HG03378 (cell line): Measurements from ENCODE around the gene OR6J1.
A peak's percentile ranks its signal among the peaks of the same experiment; 100 is the strongest.
"Not testable (repeated sequence)": the region's sequence is repeated elsewhere in the genome, so short reads cannot be mapped to it uniquely, and the experiment has no call there.

Experiments
- ATAC-seq: cut with Tn5 transposase; IDR thresholded peaks from one replicate; pipeline ENCODE4 v1.9.1; 2021; ENCODE audit warnings: mild to moderate bottlenecking, moderate library complexity; ENCODE audit not compliant: unreplicated experiment

Gene OR6J1

DNA sequence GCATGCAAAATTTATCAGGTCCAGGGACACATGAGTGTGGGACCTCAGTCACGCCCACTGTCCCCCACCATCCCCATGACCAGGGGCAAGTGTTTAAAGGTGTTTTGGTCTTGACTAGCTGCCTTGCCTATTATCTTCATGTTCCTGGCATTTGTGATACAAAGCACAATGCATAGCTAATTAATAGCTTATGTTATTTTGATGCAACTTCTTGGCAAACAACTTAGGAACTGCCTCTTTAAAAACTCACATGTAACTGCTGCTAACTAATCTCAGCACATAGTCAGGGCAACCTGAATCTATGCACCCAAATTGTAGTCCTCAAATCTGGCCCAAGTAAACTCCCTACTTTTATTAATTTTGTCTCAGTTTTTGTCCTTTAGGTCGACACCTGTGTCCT lies 7.4 kb upstream of the OR6J1 start:
- ATAC-seq: no peak

- ATAC-seq: no peak
Observed at GRCh38 chr14:22650960-22651521, 6.9 kb upstream of the OR6J1 start.

DNA sequence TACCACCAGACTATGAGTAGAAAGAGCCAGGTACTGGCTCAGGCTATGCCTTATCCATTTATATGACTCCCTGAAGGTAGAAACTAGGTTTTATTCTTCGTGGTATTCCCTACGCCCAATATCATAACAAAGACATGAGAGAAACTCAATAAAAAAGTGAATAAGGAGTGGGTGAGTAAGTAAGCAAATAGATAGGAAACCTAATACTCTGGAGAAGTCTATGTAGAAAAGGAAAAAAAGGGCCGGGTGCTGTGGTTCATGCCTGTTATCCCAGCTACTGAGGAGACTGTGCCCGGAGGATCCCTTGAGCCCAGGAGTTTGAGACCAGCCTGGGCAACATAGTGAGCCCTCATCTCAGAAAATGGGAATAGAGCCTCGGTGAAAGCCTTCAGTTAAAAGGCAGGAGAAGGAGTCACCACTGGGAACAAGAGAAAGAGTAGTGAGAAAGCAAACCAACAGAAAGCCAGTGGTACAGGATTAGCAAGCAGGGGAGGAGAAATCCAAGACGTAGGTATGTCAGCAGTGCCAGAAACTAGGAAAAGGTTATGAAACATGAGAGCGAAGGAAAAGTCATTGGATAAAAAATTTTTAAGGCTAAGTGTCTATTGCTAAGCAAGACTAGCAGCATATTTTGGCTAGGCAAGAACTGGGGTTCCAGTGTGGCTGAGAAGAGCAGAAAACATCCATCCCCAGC lies 6.0 kb upstream of the OR6J1 start:
- ATAC-seq: no peak

GRCh38 chr14:22648506-22648905 lies 4.4 kb upstream of the OR6J1 start:
- ATAC-seq: no peak

GRCh38 chr14:22646570-22647254 lies 2.6 kb upstream of the OR6J1 start:
- no peak for ATAC-seq

DNA sequence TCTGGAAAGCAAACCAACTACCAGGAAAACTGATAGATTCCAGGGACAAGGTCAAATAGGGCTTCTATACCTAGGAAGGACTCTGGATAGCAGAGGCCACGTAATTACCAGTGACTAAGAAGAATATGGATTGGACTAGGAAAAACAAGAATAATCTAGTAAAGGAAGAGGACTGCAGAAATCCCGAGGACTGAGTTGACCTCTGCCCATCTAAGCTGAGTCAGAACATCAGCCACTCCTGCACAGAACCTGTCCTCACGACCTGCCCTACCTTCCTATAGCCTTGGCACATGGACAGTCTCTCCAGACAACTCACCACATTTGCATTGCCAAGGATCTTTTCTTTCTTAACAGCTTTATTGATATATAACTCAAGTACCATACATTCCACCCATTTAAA lies 2.3 kb downstream of the OR6J1 start:
- ATAC-seq: no peak

DNA sequence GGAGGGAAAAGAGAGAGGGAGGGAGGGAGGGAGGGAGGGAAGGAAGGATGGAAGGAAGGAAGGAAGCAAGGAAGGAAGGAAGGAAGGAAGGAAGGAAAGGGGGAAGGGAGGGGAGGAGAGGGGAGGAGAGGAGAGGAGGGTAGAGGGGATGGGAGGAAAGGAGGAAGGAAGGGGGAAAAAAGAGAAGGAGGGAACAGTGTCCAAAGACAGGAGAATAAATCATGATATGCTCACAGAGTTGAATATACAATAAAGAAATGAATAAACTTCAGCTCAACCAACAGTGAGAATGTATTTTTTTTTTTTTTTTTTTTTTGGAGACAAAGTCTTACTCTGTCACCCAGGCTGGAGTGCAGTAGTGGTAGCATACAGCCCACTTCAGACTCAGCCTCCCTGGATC lies 4.0 kb downstream of the OR6J1 start:
- ATAC-seq: no peak

- ATAC-seq: not testable (repeated sequence)
Observed at GRCh38 chr14:22635980-22636379, 8.2 kb downstream of the OR6J1 start.

GRCh38 chr14:22634233-22634900 lies 9.8 kb downstream of the OR6J1 start:
- no peak for ATAC-seq

DNA sequence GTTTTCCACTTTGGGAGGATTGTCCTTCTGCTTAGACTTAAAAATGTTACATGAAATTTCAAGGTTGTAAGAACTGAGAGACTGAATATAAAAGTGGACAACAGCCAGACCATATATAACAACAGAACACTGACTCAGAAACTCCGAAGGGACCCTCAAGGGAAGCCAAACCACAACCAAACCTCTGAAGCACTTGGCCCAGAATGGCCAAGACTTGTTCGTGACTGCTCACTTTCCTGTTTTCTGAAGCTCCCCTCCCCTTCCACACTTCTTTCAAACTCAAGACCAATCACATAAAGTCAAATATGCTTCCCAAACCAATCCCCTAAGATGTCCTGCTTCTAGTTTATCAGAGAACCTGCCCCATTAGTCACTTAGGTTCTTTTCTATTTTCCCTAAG lies 13.7 kb downstream of the OR6J1 start:
- no peak for ATAC-seq

GRCh38 chr14:22630066-22630465 lies 14.1 kb downstream of the OR6J1 start:
- no peak for ATAC-seq

GRCh38 chr14:22629361-22629760 lies 14.8 kb downstream of the OR6J1 start:
- ATAC-seq: no peak

GRCh38 chr14:22627506-22628263 lies 16.5 kb downstream of the OR6J1 start:
- no peak for ATAC-seq

DNA sequence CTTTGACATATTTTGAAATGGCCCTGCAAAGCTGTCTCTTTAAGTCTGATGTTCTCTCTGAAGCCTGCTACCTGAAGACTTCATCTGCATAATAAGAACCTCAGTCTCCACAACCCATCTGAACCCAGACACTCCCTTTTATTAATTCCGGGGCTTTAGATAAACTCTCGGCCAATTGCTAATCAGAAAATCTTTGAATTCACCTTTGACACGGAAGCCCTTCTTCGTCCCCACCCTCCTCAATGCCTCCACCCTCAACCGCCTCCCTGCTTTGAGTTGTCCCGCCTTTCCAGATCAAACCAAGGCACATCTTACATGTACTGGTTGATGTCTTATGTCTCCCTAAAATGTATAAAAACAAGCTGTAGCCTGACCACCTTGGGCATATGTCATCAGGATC lies 17.6 kb downstream of the OR6J1 start:
- ATAC-seq: no peak

DNA sequence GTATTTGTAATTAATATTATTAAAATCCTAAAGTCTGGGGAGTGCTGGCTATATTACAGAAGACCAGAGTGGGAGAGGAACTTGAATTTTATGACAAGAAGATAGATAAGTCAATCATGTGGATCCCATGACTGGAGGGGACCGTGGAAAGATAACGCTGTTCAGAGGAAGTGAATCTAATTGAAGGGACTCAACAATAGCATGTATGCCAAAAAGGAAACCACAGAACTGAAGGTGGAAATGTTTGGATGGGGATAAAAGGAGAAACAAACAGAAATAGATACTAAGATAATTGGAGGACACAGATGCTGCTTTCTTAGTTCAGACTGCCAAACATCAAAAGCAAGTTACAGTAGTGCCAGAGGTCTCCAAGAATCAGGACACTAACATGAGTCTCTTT lies 21.1 kb downstream of the OR6J1 start:
- ATAC-seq: no peak

GRCh38 chr14:22622255-22622654 lies 21.9 kb downstream of the OR6J1 start:
- no peak for ATAC-seq

DNA sequence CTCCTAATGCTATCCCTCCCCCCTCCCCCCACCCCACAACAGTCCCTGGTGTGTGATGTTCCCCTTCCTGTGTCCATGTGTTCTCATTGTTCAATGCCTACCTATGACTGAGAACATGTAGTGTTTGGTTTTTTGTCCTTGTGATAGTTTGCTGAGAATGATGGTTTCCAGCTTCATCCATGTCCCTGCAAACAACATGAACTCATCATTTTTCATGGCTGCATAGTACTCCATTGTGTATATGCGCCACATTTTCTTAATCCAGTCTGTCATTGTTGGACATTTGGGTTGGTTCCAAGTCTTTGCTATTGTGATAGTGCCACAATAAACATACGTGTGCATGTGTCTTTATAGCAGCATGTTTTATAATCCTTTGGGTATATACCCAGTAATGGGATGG lies 28.4 kb downstream of the OR6J1 start:
- ATAC-seq: not testable (repeated sequence)

- ATAC-seq: peak; percentile 46
Observed at GRCh38 chr14:22614240-22614799, 29.8 kb downstream of the OR6J1 start.

GRCh38 chr14:22613736-22614239 lies 30.4 kb downstream of the OR6J1 start:
- no peak for ATAC-seq

DNA sequence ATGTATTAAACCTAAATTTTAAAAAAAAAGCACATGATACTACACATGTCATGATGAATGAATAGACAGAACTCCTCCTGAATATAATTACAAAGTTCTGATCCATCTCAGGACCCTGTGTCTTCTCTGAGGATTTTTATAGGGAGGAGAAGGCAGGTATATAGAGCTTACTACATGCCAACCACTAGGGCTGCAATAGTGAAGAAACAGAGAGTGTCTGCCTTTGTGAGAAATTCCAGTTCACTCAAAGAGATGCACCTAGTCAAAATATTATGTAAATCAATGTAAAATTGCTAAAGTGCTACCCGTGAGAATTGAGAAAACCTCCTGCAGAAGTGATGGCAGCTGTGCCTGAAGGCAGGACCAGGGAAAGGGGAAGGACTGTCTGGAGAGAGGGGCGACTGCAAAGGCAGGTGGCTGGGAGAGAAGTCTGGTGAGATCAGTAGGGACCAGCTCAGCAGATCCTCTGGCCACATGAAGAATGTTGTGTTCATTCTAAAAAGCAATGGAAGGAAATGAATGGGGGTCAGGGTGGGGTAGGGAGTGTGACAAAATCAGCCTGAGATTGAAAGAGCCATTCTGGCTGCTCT lies 31.0 kb downstream of the OR6J1 start:
- no peak for ATAC-seq
